Activated CD4-positive, alpha-beta T cell treated with anti-CD3 and anti-CD28 coated beads, Interleukin-2, amount 50 U/mL, for 24 hours (primary cell): ENCODE results near the gene UTS2.
A peak's percentile ranks its signal among the peaks of the same experiment; 100 is the strongest.

Experiments used
- DNase-seq, 2 donors: peaks; one replicate each; pipeline ENCODE4 v3.0.0-alpha.2; 2020; ENCODE audit warnings: low read depth in 1 of 2, low spot score in 1 of 2

UTS2 gene

DNA sequence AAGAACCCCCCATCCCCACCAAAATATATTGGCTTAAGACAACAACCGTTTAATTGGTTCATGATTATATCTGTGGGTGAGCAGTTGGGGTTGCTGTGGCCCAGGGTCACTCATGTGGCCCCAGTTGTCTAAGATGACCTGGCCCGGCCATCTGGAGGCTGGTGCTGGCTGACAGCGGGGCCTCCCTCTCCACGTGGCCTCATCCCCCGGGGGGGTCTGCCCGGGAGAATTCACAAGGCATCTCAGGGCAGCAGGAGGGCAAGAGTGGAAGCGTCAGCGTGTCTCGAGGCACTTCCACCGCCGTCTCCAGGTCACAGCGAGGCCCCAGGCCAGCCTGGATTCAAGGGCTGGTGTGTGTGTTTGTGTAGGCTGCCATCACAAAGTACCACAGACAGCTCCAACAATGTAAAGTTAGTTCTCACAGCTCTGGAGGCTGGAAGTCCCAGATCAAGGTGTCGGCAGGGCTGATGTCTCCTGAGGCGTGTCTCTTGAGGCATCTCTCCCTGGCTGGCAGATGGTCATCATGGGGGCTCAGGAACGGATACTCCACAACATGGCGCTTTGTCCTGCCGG lies 11.0 kb upstream of the UTS2 start:
- no peak for DNase-seq

DNA sequence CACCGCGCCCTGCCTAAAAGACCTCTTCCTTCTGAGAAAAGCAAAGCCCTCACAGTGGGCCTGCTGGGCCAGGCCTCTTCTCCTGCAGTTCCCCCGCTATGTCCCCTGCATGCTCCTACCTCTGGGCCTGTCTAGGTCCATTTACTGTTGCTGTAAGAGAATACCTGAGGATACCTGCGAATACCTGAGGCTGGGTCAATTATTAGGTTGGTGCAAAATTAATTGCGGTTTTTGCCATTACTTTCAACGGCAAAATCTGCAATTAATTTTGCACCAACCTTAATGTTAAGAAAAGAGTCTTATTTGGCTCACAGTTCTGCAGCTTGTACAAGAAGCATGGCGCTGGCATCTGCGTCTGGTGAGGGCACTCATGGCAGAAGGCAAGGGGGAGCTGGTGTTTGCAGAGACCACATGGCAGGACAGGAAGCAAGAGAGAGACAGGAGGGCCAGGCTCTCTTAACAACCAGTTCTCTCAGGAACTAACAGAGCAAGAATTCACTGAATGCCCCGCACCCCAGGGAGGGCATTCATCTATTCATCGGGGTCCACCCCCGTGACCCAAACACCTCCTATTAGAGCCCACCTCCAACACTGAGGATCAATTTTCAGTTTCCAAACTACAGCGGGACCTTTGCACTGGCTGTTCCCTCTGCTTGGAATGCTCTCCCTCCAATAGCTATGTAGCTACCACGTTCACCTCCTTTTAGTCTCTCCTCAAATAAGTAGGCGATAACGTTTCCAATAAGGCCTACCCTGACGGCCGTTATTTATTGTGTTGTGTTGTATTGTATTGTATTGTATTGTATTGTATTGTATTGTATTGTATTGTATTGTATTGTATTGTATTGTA lies 9.6 kb upstream of the UTS2 start:
- no peak for DNase-seq

DNA sequence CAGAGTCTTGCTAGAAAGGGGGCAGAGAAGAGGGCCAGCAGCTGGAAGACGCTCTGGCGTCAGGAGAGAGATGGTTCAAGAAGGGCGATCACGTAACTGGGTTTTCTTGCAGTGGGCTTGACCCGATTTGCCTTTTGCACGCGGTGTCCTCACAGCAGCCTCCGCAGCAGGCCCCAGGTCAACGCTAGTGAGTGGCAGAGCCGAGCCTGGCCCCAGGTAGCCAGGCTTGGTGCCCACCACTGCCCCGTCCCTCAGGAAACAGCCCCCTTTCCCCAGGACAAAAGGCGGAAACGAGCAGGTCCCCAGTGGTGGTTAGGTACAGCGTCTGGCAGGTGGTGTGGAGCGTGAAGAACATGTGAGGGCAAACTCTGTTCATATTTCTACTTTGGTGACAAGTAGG lies 8.6 kb upstream of the UTS2 start:
- DNase-seq = no peak

DNA sequence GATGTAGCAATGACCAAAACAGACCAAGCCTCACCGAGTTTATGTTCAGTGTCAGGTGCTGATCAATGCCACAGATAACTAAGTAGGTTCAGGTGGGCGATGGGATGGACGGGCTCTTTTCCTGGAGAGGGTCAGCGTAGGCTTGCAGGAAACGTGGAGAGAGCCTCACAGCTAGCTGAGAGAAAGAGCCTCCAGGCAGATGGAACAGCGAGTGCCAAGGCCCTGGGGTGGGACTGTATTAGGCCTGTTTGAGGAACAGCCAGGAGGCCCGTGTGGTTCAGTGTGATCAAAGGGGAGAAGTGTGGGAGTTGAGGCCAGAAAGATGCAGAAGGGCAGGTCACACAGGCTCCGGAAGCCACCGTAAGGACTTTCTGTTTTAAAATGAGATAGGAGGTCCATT lies 7.3 kb upstream of the UTS2 start:
- no peak for DNase-seq

DNA sequence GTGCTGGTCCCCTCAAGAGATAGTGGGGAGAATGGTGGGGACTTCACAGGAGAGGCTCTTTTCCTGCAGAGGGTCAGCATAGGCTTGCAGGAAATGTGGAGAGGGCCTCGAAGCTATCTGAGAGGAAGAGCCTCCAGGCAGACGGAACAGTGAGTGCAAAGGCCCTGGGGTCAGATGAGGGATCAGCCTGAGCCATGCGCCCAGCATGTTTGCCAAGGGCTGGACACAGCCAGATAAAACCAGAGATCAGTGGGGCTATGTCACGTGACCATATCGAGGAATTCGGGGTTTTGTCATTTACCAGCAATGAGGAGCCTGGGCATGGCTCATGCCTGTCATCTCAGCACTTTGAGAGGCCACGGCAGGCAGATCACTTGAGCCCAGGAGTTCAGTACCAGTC lies 6.5 kb upstream of the UTS2 start:
- DNase-seq = no peak

DNA sequence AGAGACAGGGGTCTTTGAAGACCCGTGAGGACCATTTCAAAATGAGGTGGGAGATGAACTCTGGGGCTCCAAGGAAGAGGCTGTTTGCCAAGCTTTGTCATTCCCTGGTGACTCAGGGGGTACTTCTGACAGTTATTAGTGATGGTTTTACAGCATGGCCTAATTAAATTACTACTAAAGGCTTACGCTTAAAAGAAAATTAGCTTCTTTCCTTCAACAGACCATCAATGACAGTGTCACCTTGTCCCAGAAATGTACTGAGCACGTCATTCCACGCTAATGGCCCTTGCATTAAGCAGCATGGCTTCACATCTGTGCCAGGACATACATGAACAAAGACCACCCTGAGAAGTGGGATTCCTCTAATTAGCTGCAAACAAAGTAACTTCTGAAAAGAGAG lies 5.1 kb upstream of the UTS2 start:
- no peak for DNase-seq

DNA sequence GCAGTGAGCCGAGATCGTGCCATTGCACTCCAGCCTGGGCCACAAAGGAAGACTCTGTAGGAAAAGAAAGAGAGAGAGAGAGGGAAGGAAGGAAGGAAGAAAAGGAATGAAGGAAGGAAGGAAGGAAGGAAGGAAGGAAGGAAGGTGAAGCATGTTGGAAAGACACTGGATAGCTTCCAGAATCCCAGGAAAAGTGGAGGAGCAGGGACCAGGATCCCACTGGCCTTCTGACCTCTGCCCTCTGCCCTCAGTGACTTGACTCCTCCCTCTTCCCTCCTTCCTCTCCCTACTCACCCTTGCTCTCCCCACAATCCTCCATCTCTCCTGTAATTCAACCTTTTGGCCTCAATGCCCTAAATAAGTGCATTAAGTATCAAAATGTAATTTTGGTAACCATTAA lies 4.1 kb upstream of the UTS2 start:
- DNase-seq = no peak

DNA sequence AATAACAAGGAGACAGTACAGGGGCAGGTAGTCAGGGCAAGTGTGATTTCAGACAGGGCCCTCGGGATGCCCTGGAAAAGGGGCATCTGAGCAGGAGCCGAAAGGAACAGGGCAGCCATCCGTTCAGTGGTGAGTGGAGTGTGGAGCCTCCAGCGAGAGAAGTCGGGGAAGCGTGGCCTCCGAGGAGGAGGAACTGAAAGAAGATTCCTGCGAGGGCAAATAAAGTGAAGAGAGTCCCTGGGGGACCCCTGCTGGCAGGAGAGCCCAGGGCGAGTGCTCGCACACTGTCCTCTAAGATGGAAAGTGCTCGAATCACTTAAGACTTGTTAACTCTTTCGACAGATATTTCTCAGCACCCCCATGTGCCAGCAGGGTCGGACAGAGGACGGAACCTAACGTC lies 3.5 kb upstream of the UTS2 start:
- no peak for DNase-seq

DNA sequence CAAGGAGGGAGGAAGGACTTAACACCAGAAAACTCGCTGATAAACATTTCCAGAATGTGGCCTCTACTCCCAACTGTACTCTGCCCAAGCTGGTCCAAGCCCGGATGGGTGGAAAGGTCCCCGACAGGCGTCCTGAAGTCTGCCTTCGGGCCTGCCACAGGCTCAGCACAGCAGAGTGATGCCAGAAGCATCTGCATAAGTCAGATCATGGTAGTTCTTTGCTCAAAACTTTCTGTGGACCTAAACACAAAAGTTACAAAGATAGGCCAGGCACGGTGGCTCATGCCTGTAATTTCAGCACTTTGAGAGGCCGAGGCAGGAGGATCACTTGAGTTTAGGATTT lies 790 bp upstream of the UTS2 start:
- DNase-seq = no peak

DNA sequence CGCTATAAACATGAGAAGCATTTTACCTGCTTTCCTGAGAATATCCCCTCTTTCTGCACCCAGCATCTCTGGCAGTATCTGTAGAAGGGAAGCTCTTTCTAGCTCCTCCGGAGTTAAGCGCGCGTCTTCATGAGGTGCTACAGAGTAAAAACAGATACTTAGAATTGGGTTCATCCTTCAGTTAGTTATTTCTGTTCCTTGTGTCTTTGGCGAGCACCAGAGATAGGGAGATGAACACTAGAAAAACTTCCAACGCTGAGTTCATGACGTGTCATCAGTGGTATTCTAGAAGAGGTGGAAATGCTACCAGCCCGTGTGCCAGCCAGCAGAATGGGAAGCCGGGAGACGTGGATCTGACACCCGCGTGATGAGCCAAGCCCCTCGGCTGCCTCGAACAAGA lies 2.1 kb downstream of the UTS2 start:
- no peak for DNase-seq

DNA sequence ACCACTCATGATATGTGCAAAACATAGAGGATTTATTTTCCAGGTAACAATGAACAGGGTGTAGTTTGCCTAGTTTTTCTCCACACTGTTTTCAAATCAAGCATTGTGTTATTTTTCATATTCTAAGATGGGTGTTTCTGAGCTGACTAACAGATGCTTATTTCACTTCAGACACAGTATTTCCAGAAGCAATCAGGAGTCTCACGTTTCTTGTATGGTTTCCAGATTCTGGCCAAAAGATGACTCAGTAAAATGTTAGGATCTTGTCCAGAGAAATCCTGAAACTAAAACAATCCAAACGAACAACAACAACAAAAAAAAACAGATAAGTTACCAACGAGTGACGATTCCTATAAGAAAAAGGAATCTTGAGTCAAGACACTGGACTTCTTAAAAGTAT lies 5.3 kb downstream of the UTS2 start:
- DNase-seq = no peak

DNA sequence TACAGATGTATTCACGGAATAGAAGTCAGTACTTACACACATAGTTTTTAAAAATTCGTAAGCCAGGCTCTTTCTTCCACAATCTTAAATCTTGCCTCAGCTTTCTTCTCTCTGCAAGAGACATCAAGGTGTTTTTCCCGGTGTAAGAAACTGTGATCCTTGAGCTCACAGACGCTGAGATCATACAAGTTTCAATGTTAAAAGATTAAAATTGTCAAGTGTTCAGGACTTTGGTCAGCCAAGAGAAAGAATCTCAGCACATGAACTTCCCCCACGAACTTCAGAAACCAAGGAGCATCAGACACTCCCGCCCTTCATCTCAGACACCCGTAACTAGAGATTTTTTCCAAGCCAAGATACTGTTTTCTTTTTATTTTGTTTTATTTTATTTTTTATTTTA lies 6.2 kb downstream of the UTS2 start:
- no peak for DNase-seq

DNA sequence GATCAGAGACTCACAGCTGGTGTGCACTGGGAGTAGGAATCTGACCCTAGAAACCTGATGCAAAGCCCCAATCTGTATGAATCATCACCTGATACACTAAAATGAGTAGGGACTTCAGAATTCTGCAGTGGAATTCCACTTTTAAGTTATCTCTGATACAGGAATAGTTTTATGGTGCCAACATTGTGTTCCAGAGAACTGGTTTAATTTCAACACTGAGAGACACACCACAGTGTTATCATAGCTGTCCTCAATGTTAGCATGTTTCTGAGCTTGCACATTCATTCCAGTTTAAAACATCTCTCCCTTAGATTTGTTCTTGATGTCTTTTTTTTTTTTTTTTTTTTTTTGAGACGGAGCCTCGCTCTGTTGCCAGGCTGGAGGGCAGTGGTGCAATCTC lies 7.1 kb downstream of the UTS2 start:
- DNase-seq = no peak

DNA sequence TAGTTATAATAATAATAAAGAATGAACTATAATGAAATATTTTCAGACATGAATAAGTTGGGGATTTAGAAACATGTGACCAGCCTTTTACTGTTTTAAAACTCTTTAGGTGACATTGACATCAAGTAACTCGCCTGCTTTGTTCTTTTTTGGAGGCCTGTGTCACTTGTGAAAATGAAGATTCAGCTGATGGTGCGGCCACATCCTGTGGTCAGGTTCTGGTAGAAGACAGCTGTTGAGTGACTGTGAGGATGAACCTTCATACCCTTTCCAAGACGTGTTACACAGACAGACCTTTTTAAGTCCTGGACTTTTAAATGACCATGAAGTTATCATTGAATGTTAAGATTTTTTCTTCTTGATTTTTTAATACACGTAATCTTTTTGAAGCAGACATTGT lies 10.3 kb downstream of the UTS2 start:
- no peak for DNase-seq

DNA sequence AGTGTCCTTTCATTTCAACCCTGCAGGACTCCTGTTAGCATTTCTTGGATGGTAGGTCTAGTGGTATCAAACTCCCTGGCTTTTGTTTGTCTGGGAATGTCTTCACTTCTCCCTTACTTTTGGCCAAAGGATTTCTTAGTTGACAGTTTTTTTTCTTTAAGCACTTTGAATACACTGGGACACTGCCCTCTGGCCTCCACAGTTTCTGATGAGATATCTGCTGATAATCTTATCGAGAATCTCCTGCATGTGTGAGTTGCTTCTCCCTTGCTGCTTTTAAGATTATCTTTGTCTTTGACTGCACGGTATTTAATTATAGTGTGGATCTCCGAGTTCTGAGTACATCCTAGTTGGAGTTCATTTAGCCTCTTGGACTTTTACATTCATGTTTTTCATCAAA lies 13.3 kb downstream of the UTS2 start:
- DNase-seq = no peak

DNA sequence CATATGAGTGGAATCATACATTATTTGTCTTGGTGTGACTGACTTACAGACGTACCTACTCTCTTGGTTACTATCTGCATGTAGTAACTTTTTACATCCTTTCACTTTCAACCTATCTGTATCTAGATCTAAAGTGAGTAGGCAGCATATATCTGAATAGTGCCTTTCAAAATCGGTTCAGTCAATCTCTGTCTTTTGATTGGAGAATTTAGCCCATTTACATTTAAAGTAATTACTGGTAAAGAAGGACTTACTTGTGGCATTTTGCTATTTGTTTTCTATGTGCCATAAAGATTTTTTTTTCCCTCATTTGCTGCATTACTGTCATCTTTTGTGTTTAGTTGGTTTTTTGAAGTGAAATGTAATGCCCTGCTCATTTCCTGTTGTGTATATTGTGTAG lies 14.2 kb downstream of the UTS2 start:
- DNase-seq = no peak

DNA sequence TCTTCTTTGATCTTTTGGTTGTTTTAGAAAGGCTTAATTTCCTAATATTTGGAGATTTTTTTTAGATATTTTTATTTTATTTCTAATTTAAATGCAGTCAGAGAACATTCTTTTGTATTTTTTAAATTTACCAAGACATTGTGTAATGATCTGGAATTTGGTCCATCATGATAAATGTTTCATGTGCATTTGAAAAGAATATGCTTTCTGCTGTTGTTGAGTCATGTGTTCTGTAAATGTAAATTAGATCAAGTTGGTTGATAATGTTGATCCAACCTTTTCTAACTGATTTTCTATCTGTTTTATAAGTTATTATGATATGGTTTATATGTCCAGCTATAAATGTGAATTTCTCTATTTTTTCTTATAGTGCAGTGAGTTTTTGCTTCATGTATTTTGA lies 19.8 kb downstream of the UTS2 start:
- DNase-seq = no peak

DNA sequence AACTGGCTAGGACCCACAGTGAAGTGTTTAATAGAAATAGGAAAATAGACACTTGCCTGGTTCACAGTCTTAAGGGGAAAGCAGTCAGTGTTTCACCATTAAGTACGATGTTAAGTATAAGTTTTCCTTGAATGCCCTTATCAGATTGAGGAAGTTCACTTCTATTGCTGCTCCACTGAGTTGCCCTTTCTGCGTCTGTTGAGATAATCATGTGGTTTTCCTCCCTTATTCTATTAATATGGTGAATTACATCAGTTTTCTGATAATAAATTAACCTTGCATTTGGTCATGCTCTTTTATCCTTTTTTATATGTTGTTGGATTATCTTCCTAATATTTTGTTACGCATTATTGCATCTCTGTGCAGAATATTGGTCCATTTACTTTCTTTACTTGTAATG lies 21.4 kb downstream of the UTS2 start:
- no peak for DNase-seq

DNA sequence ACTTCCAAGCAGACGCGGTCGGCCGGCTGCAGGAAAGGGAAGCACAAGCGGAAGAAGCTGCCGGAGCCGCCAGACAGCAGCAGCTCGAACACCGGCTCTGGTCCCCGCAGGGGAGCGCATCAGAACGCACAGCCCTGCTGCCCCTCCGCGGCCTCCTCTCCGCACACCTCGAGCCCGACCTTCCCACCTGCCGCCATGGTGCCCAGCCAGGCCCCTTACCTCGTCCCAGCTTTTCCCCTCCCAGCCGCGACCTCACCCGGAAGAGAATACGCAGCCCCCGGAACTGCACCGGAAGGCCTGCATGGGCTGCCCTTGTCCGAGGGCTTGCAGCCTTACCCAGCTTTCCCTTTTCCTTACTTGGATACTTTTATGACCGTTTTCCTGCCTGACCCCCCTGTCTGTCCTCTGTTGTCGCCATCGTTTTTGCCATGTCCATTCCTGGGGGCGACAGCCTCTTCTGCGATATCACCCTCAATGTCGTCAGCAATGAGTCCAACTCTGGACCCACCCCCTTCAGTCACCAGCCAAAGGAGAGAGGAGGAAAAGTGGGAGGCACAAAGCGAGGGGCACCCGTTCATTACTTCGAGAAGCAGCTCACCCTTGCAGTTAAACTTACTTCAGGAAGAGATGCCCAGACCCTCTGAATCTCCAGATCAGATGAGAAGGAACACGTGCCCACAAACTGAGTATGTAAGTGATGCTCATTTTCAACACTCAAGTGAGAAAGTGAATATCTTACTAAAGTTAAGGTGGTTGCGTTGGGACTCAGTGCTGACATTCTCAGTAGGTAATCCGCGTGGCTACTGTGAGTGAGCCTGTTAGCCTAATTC lies 25.5 kb downstream of the UTS2 start:
- peak in 1 of 2 donors; percentile 12 for DNase-seq

DNA sequence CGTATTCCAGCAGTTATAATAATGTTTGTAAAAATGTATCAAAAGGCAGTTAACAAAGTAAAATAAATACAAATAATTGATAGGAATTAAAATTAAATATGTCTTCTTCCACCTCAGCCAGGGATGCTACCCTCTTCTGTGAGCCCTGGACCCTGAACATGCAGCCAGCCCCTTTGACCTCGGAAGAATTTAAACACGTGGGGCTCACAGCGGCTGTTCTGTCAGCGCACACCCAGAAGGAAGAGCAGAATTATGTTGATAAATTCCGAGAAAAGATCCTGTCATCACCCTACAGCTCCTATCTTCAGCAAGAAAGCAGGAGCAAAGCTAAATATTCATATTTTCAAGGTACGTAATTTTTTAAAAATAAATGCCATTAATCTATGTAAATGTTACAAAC lies 26.5 kb downstream of the UTS2 start:
- no peak for DNase-seq

DNA sequence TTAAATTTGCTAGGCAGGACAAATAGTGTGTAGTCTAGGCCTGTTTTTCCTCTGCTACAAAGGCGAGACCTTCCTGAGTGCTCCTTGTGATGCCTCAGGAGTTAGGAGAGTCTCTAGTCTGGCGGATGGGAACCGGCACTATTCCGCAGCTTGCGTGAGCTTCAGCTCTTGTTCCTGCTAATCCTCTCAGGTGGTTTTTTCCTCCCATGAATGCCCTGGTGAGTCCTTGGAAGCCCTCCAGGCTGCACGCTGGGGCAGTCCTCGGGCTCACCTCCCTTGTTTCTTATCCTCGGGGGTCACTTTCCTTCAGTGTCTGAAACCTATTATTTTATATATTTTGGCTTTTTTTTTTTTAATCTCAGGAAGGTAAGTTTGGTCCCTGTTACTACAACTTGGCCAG lies 28.2 kb downstream of the UTS2 start:
- DNase-seq = no peak

DNA sequence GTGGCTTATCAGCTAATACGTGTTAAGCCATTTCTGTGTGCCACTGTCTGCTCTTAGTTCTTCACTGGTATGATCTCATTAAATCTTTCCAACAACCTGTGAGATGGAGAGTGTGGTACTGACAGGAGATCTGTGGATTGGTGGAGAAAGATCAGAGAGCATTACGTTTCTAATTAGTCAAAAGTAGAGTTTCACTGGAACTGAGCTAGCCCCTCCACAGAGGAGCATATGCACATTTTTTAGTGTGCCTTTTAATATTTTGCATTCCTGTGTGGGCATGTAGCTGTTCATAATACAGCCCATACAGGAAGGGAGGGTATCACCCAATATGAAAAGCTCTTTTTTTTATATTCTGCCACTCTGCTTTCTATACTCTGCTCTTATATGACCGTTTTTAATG lies 31.6 kb downstream of the UTS2 start:
- DNase-seq = no peak
